ENCODE results near the gene HORMAD2. TPM values are rescaled to one million over a fixed set of nuclear protein-coding genes. Genes with fewer than 3 reads are reported as not detected.

HORMAD2 gene
- total RNA-seq, 1 donor from 2014 or later: not detected

- no peak for TF ChIP-seq CTCF (IDR thresholded peaks at IDR 0.05)
- intact Hi-C loops (cut with DNase I): no loop called here
- Histone ChIP-seq H3K4me3 (no peak overlapping the region), H3K9me3 (no peaks in the 10 kb centered on the region), H3K27ac (no peak overlapping the region), H3K36me3 (no peaks in the 10 kb centered on the region), H3K27me3 (no peaks in the 10 kb centered on the region), H3K4me1 (no peaks in the 10 kb centered on the region)
- DNase-seq (ENCODE audit: low spot score in 2 of 2): no peak
Observed at GRCh38 chr22:30118291-30118690, 38.0 kb downstream of the HORMAD2 start.

- no peaks in the 10 kb centered on the region for H3K9me3 ChIP-seq
- no peak overlapping the region for H3K4me3 ChIP-seq
- DNase-seq (ENCODE audit: low spot score in 2 of 2): no peak
- no peaks in the 10 kb centered on the region for H3K27me3 ChIP-seq
- H3K27ac ChIP-seq: no peak overlapping the region
- TF ChIP-seq CTCF (IDR thresholded peaks at IDR 0.05): no peak
- no peaks in the 10 kb centered on the region for H3K36me3 ChIP-seq
- intact Hi-C loops (cut with DNase I): loop anchor here (5.0 kb wide), 1 partner anchor 65 kb away; no protein-coding TSS in a partner anchor
- H3K4me1 ChIP-seq: no peaks in the 10 kb centered on the region
Observed at GRCh38 chr22:30121960-30122359, 41.7 kb downstream of the HORMAD2 start.

- Histone ChIP-seq H3K4me1 (no peaks in the 10 kb centered on the region), H3K4me3 (no peak overlapping the region), H3K36me3 (no peaks in the 10 kb centered on the region), H3K27me3 (no peaks in the 10 kb centered on the region), H3K27ac (no peak overlapping the region), H3K9me3 (no peaks in the 10 kb centered on the region)
- TF ChIP-seq CTCF (IDR thresholded peaks at IDR 0.05): no peak
- intact Hi-C loops (cut with DNase I): loop anchor here (5.0 kb wide), 1 partner anchor 64 kb away; no protein-coding TSS in a partner anchor
- no peak for DNase-seq (ENCODE audit: low spot score in 2 of 2)
Observed at GRCh38 chr22:30123463-30123862, 43.2 kb downstream of the HORMAD2 start.

- Histone ChIP-seq H3K27me3 (no peaks in the 10 kb centered on the region), H3K4me1 (no peaks in the 10 kb centered on the region), H3K9me3 (no peaks in the 10 kb centered on the region), H3K27ac (no peak overlapping the region), H3K36me3 (no peaks in the 10 kb centered on the region), H3K4me3 (no peak overlapping the region)
- intact Hi-C loops (cut with DNase I): no loop called here
- no peak for DNase-seq (ENCODE audit: low spot score in 2 of 2)
- TF ChIP-seq CTCF (IDR thresholded peaks at IDR 0.05): no peak
Observed at GRCh38 chr22:30127749-30128166, 47.5 kb downstream of the HORMAD2 start.

GRCh38 chr22:30128511-30128910 lies 48.2 kb downstream of the HORMAD2 start:
- intact Hi-C loops (cut with DNase I): no loop called here
- Histone ChIP-seq H3K27me3 (no peaks in the 10 kb centered on the region), H3K4me3 (no peak overlapping the region), H3K4me1 (no peaks in the 10 kb centered on the region), H3K27ac (no peak overlapping the region), H3K9me3 (no peaks in the 10 kb centered on the region), H3K36me3 (no peaks in the 10 kb centered on the region)
- DNase-seq (ENCODE audit: low spot score in 2 of 2): no peak
- no peak for TF ChIP-seq CTCF (IDR thresholded peaks at IDR 0.05)

- TF ChIP-seq CTCF (IDR thresholded peaks at IDR 0.05): no peak
- Histone ChIP-seq H3K4me3 (no peak overlapping the region), H3K4me1 (no peaks in the 10 kb centered on the region), H3K27ac (no peak overlapping the region), H3K36me3 (no peaks in the 10 kb centered on the region), H3K27me3 (no peaks in the 10 kb centered on the region), H3K9me3 (no peaks in the 10 kb centered on the region)
- intact Hi-C loops (cut with DNase I): no loop called here
- DNase-seq (ENCODE audit: low spot score in 2 of 2): no peak
Observed at GRCh38 chr22:30129636-30130035, 49.4 kb downstream of the HORMAD2 start.
